GM21381 (cell line): ENCODE measurements around the gene MAT2A.
"Not testable (repeated sequence)": the region's sequence is repeated elsewhere in the genome, so short reads cannot be mapped to it uniquely, and the experiment has no call there.

Experiments used
- ATAC-seq: cut with Tn5 transposase; IDR thresholded peaks from one replicate; pipeline ENCODE4 v1.9.1; 2021; ENCODE audit warnings: mild to moderate bottlenecking, moderate library complexity; ENCODE audit not compliant: unreplicated experiment

MAT2A gene

GRCh38 chr2:85578243-85579180 is 39.5 kb downstream of the MAT2A start:
- ATAC-seq = peak; percentile 42

GRCh38 chr2:85579266-85579935 is 40.4 kb downstream of the MAT2A start:
- ATAC-seq = no peak

GRCh38 chr2:85580206-85580605 is 41.2 kb downstream of the MAT2A start:
- ATAC-seq = no peak

- no peak for ATAC-seq
Observed at GRCh38 chr2:85582492-85582891, 43.5 kb downstream of the MAT2A start.

GRCh38 chr2:85583667-85584353 is 44.8 kb downstream of the MAT2A start:
- ATAC-seq = peak; percentile 51

DNA sequence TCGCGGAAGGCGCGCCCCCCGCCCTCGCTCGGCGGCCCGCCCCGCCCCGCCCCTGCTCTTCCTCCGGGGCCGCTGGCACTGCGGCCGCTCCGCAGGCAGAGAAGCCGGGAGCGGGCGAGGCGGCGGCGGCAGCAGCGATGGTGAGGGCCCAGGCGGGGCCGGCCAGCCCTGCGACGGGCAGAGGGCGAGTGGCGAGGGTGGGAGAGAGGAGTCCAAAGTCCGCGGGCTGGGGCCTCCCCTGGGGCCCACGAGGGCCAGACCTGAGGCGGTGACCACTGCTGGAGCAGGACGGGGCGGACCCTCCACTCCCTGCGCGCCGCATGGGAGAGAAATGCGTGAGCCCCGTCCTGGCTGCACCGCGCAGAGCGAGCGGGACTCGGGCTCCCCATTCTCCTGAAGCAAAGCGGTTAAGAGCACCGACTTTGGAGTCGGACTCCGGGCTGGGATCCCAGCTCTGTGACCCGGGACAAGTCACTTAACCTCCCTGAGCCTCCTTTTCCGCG is 45.4 kb downstream of the MAT2A start, which contains the start of gene VAMP5:
TSS of gene VAMP5 (plus strand) at position 78 of the 503 bp plus-strand sequence. CDS start at position 138, 60 bp downstream.
- ATAC-seq = peak; percentile 29

DNA sequence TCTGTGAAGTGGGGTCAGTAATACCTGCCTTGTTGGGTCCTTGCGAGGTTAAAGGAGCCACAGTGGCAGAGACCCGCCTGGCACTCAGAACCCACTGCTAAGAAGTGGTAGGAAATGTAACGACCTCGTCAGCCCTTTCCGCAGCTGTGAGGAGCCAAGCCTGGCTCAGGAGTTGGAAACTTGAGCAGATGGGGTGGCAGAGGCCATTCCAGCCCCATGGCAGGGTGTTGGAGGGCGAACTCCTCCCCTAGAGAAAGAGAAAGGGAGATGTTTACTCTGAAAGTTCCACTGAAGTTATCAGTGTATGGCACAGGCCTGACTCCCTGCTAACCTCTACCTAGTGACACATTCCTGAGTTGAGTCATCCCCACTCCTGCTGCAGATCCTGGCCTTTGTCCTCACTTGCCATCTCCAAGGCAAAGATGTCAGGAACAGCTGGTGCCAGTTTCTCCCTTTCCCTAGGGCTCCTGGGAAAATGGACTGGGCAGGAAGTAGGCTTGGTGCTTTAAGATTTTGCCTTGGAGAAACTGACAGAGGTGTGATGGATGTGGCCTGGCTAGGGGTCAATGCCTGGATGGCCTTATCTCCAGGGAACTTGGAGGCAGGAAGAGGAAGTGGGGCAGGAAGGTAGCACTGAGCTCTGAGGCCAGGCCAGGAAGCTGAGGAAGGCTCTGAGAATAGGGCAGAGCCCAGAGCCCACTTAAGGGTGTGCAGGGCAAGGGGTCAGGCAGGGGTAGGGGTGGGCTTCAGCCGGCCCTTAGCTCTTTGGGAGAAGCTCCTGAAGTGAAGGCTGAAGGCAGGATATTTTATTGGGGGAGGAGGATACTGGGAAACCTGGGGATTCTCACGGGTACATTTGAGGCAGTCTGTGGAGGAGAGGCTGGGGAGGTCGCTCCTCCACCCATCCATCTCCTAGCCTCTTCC is 46.2 kb downstream of the MAT2A start:
- ATAC-seq = peak; percentile 27

GRCh38 chr2:85585781-85586105 is 46.8 kb downstream of the MAT2A start:
- no peak for ATAC-seq

- no peak for ATAC-seq
Observed at GRCh38 chr2:85588236-85588635, 49.3 kb downstream of the MAT2A start.

DNA sequence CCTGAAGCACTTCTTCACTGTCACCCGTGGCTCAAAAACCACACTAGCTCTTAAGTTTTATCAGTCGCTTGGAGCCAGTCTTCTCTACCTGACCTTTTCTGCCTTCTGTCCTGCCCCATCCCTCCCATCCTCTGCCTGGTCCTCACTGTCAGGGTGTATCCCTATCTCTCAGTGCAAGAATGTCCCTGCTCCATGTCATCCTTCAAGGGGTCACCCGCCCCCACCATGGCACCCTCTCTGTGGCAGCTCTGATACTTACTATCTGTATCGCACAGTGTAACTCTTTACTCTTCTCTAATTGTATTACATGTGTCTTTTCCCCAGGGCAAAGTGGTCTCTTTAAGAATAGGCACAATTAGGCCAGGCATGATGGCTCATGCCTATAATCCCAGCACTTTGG is 49.7 kb downstream of the MAT2A start:
- no peak for ATAC-seq

- ATAC-seq = no peak
Observed at GRCh38 chr2:85589181-85589580, 50.2 kb downstream of the MAT2A start.

- no peak for ATAC-seq
Observed at GRCh38 chr2:85589982-85590791, 51.2 kb downstream of the MAT2A start.

DNA sequence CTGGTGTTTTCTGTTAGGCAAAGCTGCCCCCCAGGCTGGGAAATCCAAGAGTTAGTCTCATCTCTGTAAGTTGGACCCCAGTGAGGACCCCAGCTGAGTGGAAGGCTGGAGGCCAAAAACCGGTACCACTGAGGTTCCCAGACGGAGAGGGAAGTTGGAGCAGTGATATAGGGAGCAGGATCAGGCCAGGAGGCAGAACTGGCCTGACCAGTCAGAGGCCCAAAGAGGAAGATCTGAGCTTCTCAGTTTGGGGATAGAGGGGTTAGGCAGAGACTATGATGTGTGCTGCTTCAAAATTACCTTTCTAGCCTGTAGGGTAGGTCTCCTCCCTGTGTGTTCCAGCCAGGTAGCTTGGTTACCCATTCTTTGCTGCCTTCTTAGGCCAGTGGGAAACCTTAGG is 52.0 kb downstream of the MAT2A start:
- ATAC-seq = no peak

- no peak for ATAC-seq
Observed at GRCh38 chr2:85591563-85591962, 52.6 kb downstream of the MAT2A start.

GRCh38 chr2:85592299-85592698 is 53.3 kb downstream of the MAT2A start:
- not testable (repeated sequence) for ATAC-seq

GRCh38 chr2:85593023-85593422 is 54.1 kb downstream of the MAT2A start:
- ATAC-seq = no peak
